HG02973 (cell line): Measurements from ENCODE around the gene RADIL.

Experiments used
- ATAC-seq: cut with Tn5 transposase; IDR thresholded peaks from one replicate; pipeline ENCODE4 v1.9.1; 2021; ENCODE audit warnings: moderate library complexity; ENCODE audit not compliant: unreplicated experiment

Gene RADIL

GRCh38 chr7:4882169-4883032 lies 1.1 kb downstream of the RADIL start:
- ATAC-seq = no peak

GRCh38 chr7:4880218-4880617 lies 3.3 kb downstream of the RADIL start:
- no peak for ATAC-seq

GRCh38 chr7:4879396-4880081 lies 4.0 kb downstream of the RADIL start:
- ATAC-seq = no peak

GRCh38 chr7:4878336-4879335 lies 4.9 kb downstream of the RADIL start:
- no peak for ATAC-seq

- no peak for ATAC-seq
Observed at GRCh38 chr7:4876586-4876985, 6.9 kb downstream of the RADIL start.

- no peak for ATAC-seq
Observed at GRCh38 chr7:4875391-4875790, 8.1 kb downstream of the RADIL start.

GRCh38 chr7:4873071-4873944 lies 10.2 kb downstream of the RADIL start:
- ATAC-seq = no peak

GRCh38 chr7:4871930-4872675 lies 11.4 kb downstream of the RADIL start:
- ATAC-seq = no peak

- no peak for ATAC-seq
Observed at GRCh38 chr7:4871056-4871680, 12.3 kb downstream of the RADIL start.

- no peak for ATAC-seq
Observed at GRCh38 chr7:4868493-4868892, 15.0 kb downstream of the RADIL start.

GRCh38 chr7:4866528-4867496 lies 16.7 kb downstream of the RADIL start:
- no peak for ATAC-seq

- ATAC-seq = no peak
Observed at GRCh38 chr7:4862156-4862555, 21.4 kb downstream of the RADIL start.

- ATAC-seq = no peak
Observed at GRCh38 chr7:4861673-4862072, 21.8 kb downstream of the RADIL start, which contains the start of gene PAPOLB. Gene PAPOLB, minus strand, starts transcription at chr7:4862030. Its CDS starts 220 bp downstream, at chr7:4861810.

GRCh38 chr7:4861227-4861626 lies 22.3 kb downstream of the RADIL start:
- no peak for ATAC-seq

- no peak for ATAC-seq
Observed at GRCh38 chr7:4857189-4857588, 26.3 kb downstream of the RADIL start.

- no peak for ATAC-seq
Observed at GRCh38 chr7:4856336-4857057, 27.0 kb downstream of the RADIL start.

GRCh38 chr7:4854916-4855315 lies 28.6 kb downstream of the RADIL start:
- no peak for ATAC-seq
